Memory B cell (primary cell): ENCODE measurements around the gene MUC5AC.

Experiments
- ATAC-seq: fragments of 150-1000 bp; cut with Tn5 transposase; 2 replicates; pipeline ENCODE4 v1.10.0; 2021; ENCODE audit warnings: low read depth, mild to moderate bottlenecking, moderate library complexity
- DNase-seq, 2 donors: peaks; one replicate each; pipeline ENCODE4 v3.0.0; 2022; ENCODE audit warnings: low spot score in 2 of 2
- H3K27ac Mint-ChIP-seq: one replicate; pipeline ENCODE4 v1.8.0; 2022; ENCODE audit warnings: mild to moderate bottlenecking, moderate library complexity, mixed read lengths
- H3K27me3 Mint-ChIP-seq: one replicate; pipeline ENCODE4 v1.8.0; 2022; ENCODE audit warnings: mixed read lengths
- H3K36me3 Mint-ChIP-seq: one replicate; pipeline ENCODE4 v1.8.0; 2022; ENCODE audit warnings: mild to moderate bottlenecking, mixed read lengths
- H3K4me1 Mint-ChIP-seq: one replicate; pipeline ENCODE4 v1.8.0; 2022; ENCODE audit warnings: mixed read lengths
- H3K4me3 Mint-ChIP-seq: one replicate; pipeline ENCODE4 v1.8.0; 2022; ENCODE audit warnings: mild to moderate bottlenecking, moderate library complexity, mixed read lengths
- H3K9me3 Mint-ChIP-seq: one replicate; pipeline ENCODE4 v1.8.0; 2022; ENCODE audit warnings: mixed read lengths

Gene MUC5AC

GRCh38 chr11:1224491-1225385 lies 67.0 kb downstream of the MUC5AC start:
- ATAC-seq = no peak
- Mint-ChIP-seq H3K27ac (no peak overlapping the region), H3K36me3 (no peaks in the 10 kb centered on the region), H3K4me3 (no peak overlapping the region), H3K27me3 (peaks cover 8% of the 10 kb centered on the region), H3K9me3 (no peaks in the 10 kb centered on the region), H3K4me1 (no peaks in the 10 kb centered on the region)
- DNase-seq = no peak

- DNase-seq (no peak), ATAC-seq (no peak)
- Mint-ChIP-seq H3K36me3 (no peaks in the 10 kb centered on the region), H3K9me3 (no peaks in the 10 kb centered on the region), H3K4me1 (no peaks in the 10 kb centered on the region), H3K27me3 (peaks cover 8% of the 10 kb centered on the region), H3K4me3 (no peak overlapping the region), H3K27ac (no peak overlapping the region)
Observed at GRCh38 chr11:1225386-1226225, 67.9 kb downstream of the MUC5AC start.

DNA sequence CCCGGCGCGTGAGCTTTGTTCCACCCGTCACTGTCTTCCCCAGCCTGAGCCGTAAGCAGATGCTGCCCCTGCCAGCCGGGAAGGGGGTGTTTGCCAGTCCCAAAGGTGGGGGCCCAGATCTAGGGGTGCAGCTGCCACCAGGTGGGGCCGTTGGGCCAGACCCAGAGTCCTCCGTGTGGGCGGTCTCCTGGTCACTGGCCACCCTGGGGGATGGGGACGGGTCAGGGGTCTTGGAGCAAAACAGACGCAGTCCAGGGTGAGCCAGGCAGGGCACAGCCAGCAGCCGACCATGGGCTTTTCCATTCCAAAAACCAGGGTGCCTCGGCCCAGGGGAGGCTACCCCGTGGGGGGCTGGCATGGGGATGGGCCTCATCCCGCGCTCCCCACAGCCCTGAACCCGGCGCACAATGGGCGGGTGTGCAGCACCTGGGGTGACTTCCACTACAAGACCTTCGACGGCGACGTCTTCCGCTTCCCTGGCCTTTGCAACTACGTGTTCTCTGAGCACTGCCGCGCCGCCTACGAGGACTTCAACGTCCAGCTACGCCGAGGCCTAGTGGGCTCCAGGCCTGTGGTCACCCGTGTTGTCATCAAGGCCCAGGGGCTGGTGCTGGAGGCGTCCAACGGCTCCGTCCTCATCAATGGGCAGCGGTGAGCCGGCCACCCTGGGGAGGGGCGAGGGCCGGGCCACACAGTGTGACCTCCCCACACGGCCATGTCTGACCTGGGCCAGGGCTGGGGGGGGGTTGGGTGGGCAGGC lies 68.7 kb downstream of the MUC5AC start:
- Mint-ChIP-seq H3K9me3 (no peaks in the 10 kb centered on the region), H3K36me3 (no peaks in the 10 kb centered on the region), H3K27ac (no peak overlapping the region), H3K27me3 (peaks cover 6% of the 10 kb centered on the region), H3K4me1 (no peaks in the 10 kb centered on the region), H3K4me3 (no peak overlapping the region)
- no peak for DNase-seq
- ATAC-seq = no peak

- H3K4me1 Mint-ChIP-seq = no peaks in the 10 kb centered on the region
- no peak for ATAC-seq
- H3K4me3 Mint-ChIP-seq = no peak overlapping the region
- no peaks in the 10 kb centered on the region for H3K9me3 Mint-ChIP-seq
- no peak for DNase-seq
- no peak overlapping the region for H3K27ac Mint-ChIP-seq
- no peaks in the 10 kb centered on the region for H3K36me3 Mint-ChIP-seq
- H3K27me3 Mint-ChIP-seq = peaks cover 4% of the 10 kb centered on the region
Observed at GRCh38 chr11:1226986-1227550, 69.3 kb downstream of the MUC5AC start.

- Mint-ChIP-seq H3K27ac (no peak overlapping the region), H3K27me3 (peaks cover 4% of the 10 kb centered on the region), H3K36me3 (no peaks in the 10 kb centered on the region), H3K9me3 (no peaks in the 10 kb centered on the region), H3K4me1 (no peaks in the 10 kb centered on the region), H3K4me3 (no peak overlapping the region)
- ATAC-seq (no peak), DNase-seq (no peak)
Observed at GRCh38 chr11:1227551-1228100, 69.9 kb downstream of the MUC5AC start.

- ATAC-seq (no peak), DNase-seq (no peak)
- H3K9me3 Mint-ChIP-seq = no peaks in the 10 kb centered on the region
- peaks cover 3% of the 10 kb centered on the region for H3K27me3 Mint-ChIP-seq
- no peak overlapping the region for H3K4me3 Mint-ChIP-seq
- no peaks in the 10 kb centered on the region for H3K36me3 Mint-ChIP-seq
- H3K27ac Mint-ChIP-seq = no peak overlapping the region
- no peaks in the 10 kb centered on the region for H3K4me1 Mint-ChIP-seq
Observed at GRCh38 chr11:1228101-1228821, 70.5 kb downstream of the MUC5AC start.

GRCh38 chr11:1228921-1229451 lies 71.2 kb downstream of the MUC5AC start:
- Mint-ChIP-seq H3K9me3 (no peaks in the 10 kb centered on the region), H3K4me1 (no peaks in the 10 kb centered on the region), H3K36me3 (no peaks in the 10 kb centered on the region), H3K27ac (no peak overlapping the region), H3K27me3 (peaks cover 3% of the 10 kb centered on the region), H3K4me3 (no peak overlapping the region)
- ATAC-seq = no peak
- no peak for DNase-seq

GRCh38 chr11:1229471-1230120 lies 71.8 kb downstream of the MUC5AC start:
- Mint-ChIP-seq H3K27ac (no peak overlapping the region), H3K9me3 (no peaks in the 10 kb centered on the region), H3K4me3 (no peak overlapping the region), H3K36me3 (no peaks in the 10 kb centered on the region), H3K27me3 (peaks cover 3% of the 10 kb centered on the region), H3K4me1 (no peaks in the 10 kb centered on the region)
- DNase-seq = no peak
- ATAC-seq = no peak

DNA sequence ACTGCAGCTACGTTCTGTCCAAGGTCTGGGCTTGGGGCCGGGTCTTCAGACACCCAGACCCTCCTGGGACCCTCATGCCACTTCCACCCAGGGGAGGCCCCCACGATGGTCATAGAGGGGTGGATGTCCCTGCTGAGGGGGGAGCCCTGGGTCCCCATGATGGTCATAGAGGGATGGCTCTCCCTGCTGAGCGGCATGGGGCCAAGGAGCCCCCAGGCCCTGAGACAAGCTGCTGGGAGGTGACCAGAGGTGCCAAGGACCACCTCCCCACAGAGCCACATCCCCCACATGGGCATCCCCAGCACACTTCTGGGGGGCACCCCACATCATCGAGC lies 72.3 kb downstream of the MUC5AC start:
- no peaks in the 10 kb centered on the region for H3K9me3 Mint-ChIP-seq
- H3K36me3 Mint-ChIP-seq = no peaks in the 10 kb centered on the region
- no peak overlapping the region for H3K27ac Mint-ChIP-seq
- ATAC-seq (no peak), DNase-seq (no peak)
- H3K27me3 Mint-ChIP-seq = peaks cover 3% of the 10 kb centered on the region
- no peak overlapping the region for H3K4me3 Mint-ChIP-seq
- no peaks in the 10 kb centered on the region for H3K4me1 Mint-ChIP-seq

GRCh38 chr11:1230456-1231395 lies 73.0 kb downstream of the MUC5AC start:
- ATAC-seq (no peak), DNase-seq (no peak)
- no peaks in the 10 kb centered on the region for H3K36me3 Mint-ChIP-seq
- no peaks in the 10 kb centered on the region for H3K4me1 Mint-ChIP-seq
- peaks cover 3% of the 10 kb centered on the region for H3K27me3 Mint-ChIP-seq
- no peak overlapping the region for H3K4me3 Mint-ChIP-seq
- H3K27ac Mint-ChIP-seq = no peak overlapping the region
- no peaks in the 10 kb centered on the region for H3K9me3 Mint-ChIP-seq

- H3K27ac Mint-ChIP-seq = no peak overlapping the region
- no peaks in the 10 kb centered on the region for H3K36me3 Mint-ChIP-seq
Observed at GRCh38 chr11:1231396-1232020, 73.8 kb downstream of the MUC5AC start.

More at GRCh38 chr11:1231396-1232020, 73.8 kb downstream of the MUC5AC start:
- Mint-ChIP-seq H3K9me3 (no peaks in the 10 kb centered on the region), H3K27me3 (peaks cover 3% of the 10 kb centered on the region), H3K4me1 (no peaks in the 10 kb centered on the region), H3K4me3 (no peak overlapping the region)
- no peak for ATAC-seq
- DNase-seq = no peak
